IMR-90 (cell line): ENCODE measurements around the gene USP43. TPM values are rescaled to one million over a fixed set of nuclear protein-coding genes. Genes with fewer than 3 reads are reported as not detected.

Experiments used
- ATAC-seq: fragments of 200-7000 bp; cut with Tn5 transposase; 2 replicates; pipeline ENCODE4 v1.9.1; 2020; ENCODE audit warnings: low read depth, mild to moderate bottlenecking, moderate library complexity
- BruUV-seq: library from RNA; stranded (reverse); fragments of 400-500 nt; replicated peaks from 2 replicates; lab custom pipeline; 2021; lab: Mats Ljungman, UMichigan
- CTCF ChIA-PET: fragments of 300-600 bp; formaldehyde crosslinking; extraction: SDS; loops from one replicate; lab custom pipeline; 2021; ENCODE audit warnings: antibody characterized with exemption; lab: Yijun Ruan, JAX
- POLR2A ChIA-PET: fragments of 300-600 bp; sonication (Branson Sonifier 250); formaldehyde crosslinking; loops from one replicate; lab custom pipeline; 2022; ENCODE audit warnings: antibody characterized with exemption; ENCODE audit not compliant: unreplicated experiment; lab: Charles Lee
- DNase-seq: peaks from one replicate; pipeline ENCODE4 v3.0.0; 2013
- H2AFZ ChIP-seq: replicated peaks from 2 replicates; pipeline ENCODE3; 2013; ENCODE audit warnings: low read length, mild to moderate bottlenecking; ENCODE audit not compliant: poor library complexity
- H2AK5ac ChIP-seq: 2 replicates; pipeline ENCODE4 v1.6.1; 2013; ENCODE audit warnings: low read depth, low read length, inconsistent platforms
- H2AK9ac ChIP-seq: replicated peaks from 2 replicates; pipeline ENCODE3; 2013; ENCODE audit warnings: mild to moderate bottlenecking, low read depth, low read length, moderate library complexity; ENCODE audit not compliant: poor library complexity
- H2BK120ac ChIP-seq: 2 replicates; pipeline ENCODE4 v1.6.1; 2013; ENCODE audit warnings: low read depth, low read length, inconsistent platforms
- H2BK15ac ChIP-seq: 3 replicates; pipeline ENCODE4 v1.6.1; 2013; ENCODE audit warnings: low read depth, low read length, inconsistent platforms
- H2BK20ac ChIP-seq: 2 replicates; pipeline ENCODE4 v1.6.1; 2013; ENCODE audit warnings: low read depth, mild to moderate bottlenecking, inconsistent platforms, low read length, moderate library complexity
- H2BK5ac ChIP-seq: 2 replicates; pipeline ENCODE4 v1.6.1; 2013; ENCODE audit warnings: mild to moderate bottlenecking, low read depth, low read length, inconsistent platforms; ENCODE audit not compliant: poor library complexity, severe bottlenecking
- H3K14ac ChIP-seq: replicated peaks from 2 replicates; pipeline ENCODE4 v1.6.1; 2013; ENCODE audit warnings: low read depth, low read length, inconsistent platforms
- H3K18ac ChIP-seq: 2 replicates; pipeline ENCODE4 v1.6.1; 2013; ENCODE audit warnings: low read depth, low read length, control low read depth
- H3K23ac ChIP-seq: 2 replicates; pipeline ENCODE4 v1.6.1; 2013; ENCODE audit warnings: low read depth, low read length, inconsistent platforms
- H3K27ac ChIP-seq: 2 replicates; pipeline ENCODE4 v1.5.1; 2013; ENCODE audit warnings: mild to moderate bottlenecking, control low read depth, low read length; ENCODE audit not compliant: insufficient read depth
- H3K27me3 ChIP-seq: 2 replicates; pipeline ENCODE4 v1.6.1; 2013; ENCODE audit warnings: low read length; ENCODE audit not compliant: control insufficient read depth, insufficient read depth
- H3K36me3 ChIP-seq: 2 replicates; pipeline ENCODE4 v1.6.1; 2013; ENCODE audit warnings: low read length, mixed read lengths; ENCODE audit not compliant: control insufficient read depth, insufficient read depth
- H3K4ac ChIP-seq: 2 replicates; pipeline ENCODE4 v1.6.1; 2013; ENCODE audit warnings: low read depth, low read length, inconsistent platforms
- H3K4me1 ChIP-seq: 2 replicates; pipeline ENCODE4 v1.6.1; 2013; ENCODE audit warnings: low read length, mixed read lengths; ENCODE audit not compliant: control insufficient read depth, insufficient read depth
- H3K4me2 ChIP-seq: 2 replicates; pipeline ENCODE4 v1.6.1; 2013; ENCODE audit warnings: low read depth, mild to moderate bottlenecking, control low read depth, low read length, moderate library complexity
- H3K4me3 ChIP-seq: 2 replicates; pipeline ENCODE4 v1.5.1; 2013; ENCODE audit warnings: low read depth, mild to moderate bottlenecking, control low read depth, low read length, moderate library complexity; ENCODE audit not compliant: insufficient read depth
- H3K56ac ChIP-seq: 2 replicates; pipeline ENCODE4 v1.6.1; 2013; ENCODE audit warnings: low read length, inconsistent platforms; ENCODE audit not compliant: insufficient read depth; ENCODE audit errors: extremely low read depth
- H3K79me1 ChIP-seq, 2 experiments: 2 replicates each; pipeline ENCODE4 v1.6.1; 2013; ENCODE audit warnings: low read length in 2 of 2, inconsistent platforms in 1 of 2, low read depth in 1 of 2
- H3K9ac ChIP-seq: 2 replicates; pipeline ENCODE4 v1.6.1; 2013; ENCODE audit warnings: low read depth, low read length, control low read depth
- H3K9me1 ChIP-seq: 2 replicates; pipeline ENCODE4 v1.6.1; 2013; ENCODE audit warnings: low read length, inconsistent platforms; ENCODE audit not compliant: insufficient read depth
- H3K9me3 ChIP-seq: 2 replicates; pipeline ENCODE4 v1.6.1; 2013; ENCODE audit warnings: low read length; ENCODE audit not compliant: control insufficient read depth, insufficient read depth
- H4K20me1 ChIP-seq: 2 replicates; pipeline ENCODE4 v1.6.1; 2013; ENCODE audit warnings: low read length, inconsistent platforms; ENCODE audit not compliant: insufficient read depth
- H4K5ac ChIP-seq: 2 replicates; pipeline ENCODE4 v1.6.1; 2013; ENCODE audit warnings: mild to moderate bottlenecking, low read depth, low read length, control low read depth
- H4K8ac ChIP-seq, 2 experiments: 2 replicates each; pipeline ENCODE4 v1.6.1; 2013; ENCODE audit warnings: low read depth in 2 of 2, low read length in 2 of 2, control low read depth in 1 of 2, inconsistent platforms in 1 of 2
- H4K91ac ChIP-seq: 2 replicates; pipeline ENCODE4 v1.6.1; 2013; ENCODE audit warnings: low read depth, low read length, inconsistent platforms; ENCODE audit not compliant: insufficient read depth
- BHLHE40 ChIP-seq: fragments of 150-350 bp; IDR thresholded peaks from 2 replicates; pipeline ENCODE4 v1.6.1; 2016; ENCODE audit warnings: mild to moderate bottlenecking, low read depth, low read length
- CEBPB ChIP-seq: IDR thresholded peaks from 2 replicates; pipeline ENCODE4 v1.6.1; 2012; ENCODE audit warnings: low read depth, low read length, improper control_type of control experiment
- CHD1 ChIP-seq: IDR thresholded peaks from 2 replicates; pipeline ENCODE4 v1.6.1; 2012; ENCODE audit warnings: low read depth, low read length, improper control_type of control experiment
- FOS ChIP-seq: fragments of 150-350 bp; IDR thresholded peaks from 2 replicates; pipeline ENCODE4 v1.6.1; 2016; ENCODE audit warnings: low read depth, low read length
- MAFK ChIP-seq: IDR thresholded peaks from 2 replicates; pipeline ENCODE4 v1.6.1; 2012; ENCODE audit warnings: low read depth, low read length, improper control_type of control experiment
- MAZ ChIP-seq: IDR thresholded peaks from 2 replicates; pipeline ENCODE4 v1.6.1; 2012; ENCODE audit warnings: low read depth, mild to moderate bottlenecking, low read length, improper control_type of control experiment, moderate library complexity, borderline replicate concordance
- MXI1 ChIP-seq: IDR thresholded peaks from 2 replicates; pipeline ENCODE4 v1.6.1; 2012; ENCODE audit warnings: low read depth, mild to moderate bottlenecking, low read length, moderate library complexity, borderline replicate concordance
- NFE2L2 ChIP-seq: fragments of 150-350 bp; IDR thresholded peaks from 2 replicates; pipeline ENCODE4 v1.6.1; 2016; ENCODE audit warnings: low read depth, mild to moderate bottlenecking, low read length
- POLR2A ChIP-seq: IDR thresholded peaks from 2 replicates; pipeline ENCODE4 v1.6.1; 2012; ENCODE audit warnings: mild to moderate bottlenecking, low read depth, low read length
- RAD21 ChIP-seq: IDR thresholded peaks from 2 replicates; pipeline ENCODE4 v1.6.1; 2012; ENCODE audit warnings: low read length, improper control_type of control experiment
- RCOR1 ChIP-seq: IDR thresholded peaks from 2 replicates; pipeline ENCODE4 v1.6.1; 2012; ENCODE audit warnings: mild to moderate bottlenecking, low read length, improper control_type of control experiment; ENCODE audit not compliant: insufficient replicate concordance
- RFX5 ChIP-seq: IDR thresholded peaks from 2 replicates; pipeline ENCODE4 v1.8.0; 2012; ENCODE audit warnings: low read depth, mild to moderate bottlenecking, low read length, moderate library complexity
- SMC3 ChIP-seq: fragments of 150-350 bp; IDR thresholded peaks from 2 replicates; pipeline ENCODE4 v1.6.1; 2016; ENCODE audit warnings: low read depth, mild to moderate bottlenecking, antibody characterized with exemption, low read length, moderate library complexity
- WGBS, 2 experiments: methylation state at CpG; one replicate each; pipeline versions ENCODE4 v1.1.5 to v1.1.7; 2013; ENCODE audit warnings: missing lambda C conversion rate in 2 of 2; ENCODE audit not compliant: insufficient read length in 1 of 2; ENCODE audit errors: extremely low coverage in 2 of 2; 5-methylcytosine and 5-hydroxymethylcytosine counted together
- dilution Hi-C: fragments of 300-500 bp; cut with HindIII; formaldehyde crosslinking; loops from one replicate; pipeline ENCODE4 v1.14.3; 2018; ENCODE audit warnings: low sequenced_read_pairs; ENCODE audit not compliant: unreplicated experiment
- in situ Hi-C: fragments of 300-500 bp; cut with MboI; formaldehyde crosslinking; loops from 3 replicates; pipeline ENCODE4 v1.14.3; 2019; ENCODE audit warnings: low sequenced_read_pairs, inconsistent platforms, mixed read lengths
- intact Hi-C: fragments of 100-400 bp; cut with micrococcal nuclease; formaldehyde crosslinking; loops from 2 replicates; pipeline ENCODE4 v1.10.0; 2022
- polyA plus RNA-seq, 3 experiments: library from polyadenylated mRNA; depleted of rRNA; stranded (reverse); fragments of >200 nt; gene quantifications; 2 replicates each; pipeline ENCODE4 v1.2.3, GENCODE V29; 2012; ENCODE audit warnings: low replicate concordance in 1 of 3
- total RNA-seq: library from RNA; depleted of rRNA; stranded (reverse); fragments of >200 nt; gene quantifications from 2 replicates; pipeline ENCODE4 v1.2.3, GENCODE V29; 2012
- TF ChIP-seq, protein P1 (sequence below): conservative IDR thresholded peaks from 2 replicates; pipeline ENCODE4 v1.5.1; 2012; ENCODE audit warnings: mild to moderate bottlenecking, low read depth, low read length, improper control_type of control experiment
- TF ChIP-seq, protein P2 (sequence below): fragments of 150-350 bp; IDR thresholded peaks from 2 replicates; pipeline ENCODE4 v1.6.1; 2016; ENCODE audit warnings: low read depth, mild to moderate bottlenecking, low read length, moderate library complexity, borderline replicate concordance
- TF ChIP-seq, protein P3 (sequence below): fragments of 150-350 bp; IDR thresholded peaks from 2 replicates; pipeline ENCODE4 v1.6.1; 2017; ENCODE audit warnings: mild to moderate bottlenecking, antibody characterized with exemption, low read length, low read depth

USP43 gene
- total and polyA plus RNA-seq, 2 of the 4 experiments (the other 2 are of a cell fraction), result not detected

DNA sequence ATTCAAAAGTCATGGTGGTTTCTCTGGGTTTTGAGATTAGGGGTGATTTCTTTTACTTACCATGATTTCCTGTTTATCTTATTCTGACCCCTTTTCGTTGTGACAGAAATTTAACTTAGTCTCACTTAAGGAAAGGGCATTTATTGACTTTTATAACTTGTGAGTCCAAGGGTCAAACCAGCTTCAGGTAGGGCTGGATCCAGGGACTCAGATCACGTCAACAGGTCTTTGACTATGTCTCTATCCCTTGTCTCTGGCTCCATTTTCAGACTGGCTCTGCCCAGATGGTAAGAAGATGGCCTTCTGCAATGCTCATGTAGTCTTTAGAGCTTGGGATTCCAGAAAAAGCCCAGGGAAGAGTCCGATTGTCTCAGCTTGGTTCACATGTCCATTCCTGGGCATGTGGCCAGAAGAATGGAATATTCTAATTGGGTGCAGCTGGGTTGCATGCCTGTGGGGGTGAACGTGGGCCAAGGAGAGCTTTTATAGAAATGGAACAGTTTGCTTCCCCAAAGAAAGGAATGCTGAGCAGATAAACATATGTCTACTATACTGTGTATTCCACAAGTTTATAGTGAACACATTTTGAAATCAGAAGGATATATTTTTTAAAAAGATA, 13.4 kb downstream of the USP43 start:
- no peak overlapping the region for H4K8ac ChIP-seq
- H2AFZ ChIP-seq, result no peak overlapping the region
- no peak overlapping the region for H3K56ac ChIP-seq
- WGBS, 2 experiments, result no CpG with 5 or more reads among the region's 4 CpGs
- no peak overlapping the region for H3K23ac ChIP-seq
- no peak overlapping the region for H4K91ac ChIP-seq
- dilution Hi-C loops, result no loop called here
- no peak overlapping the region for H3K14ac ChIP-seq
- no peak overlapping the region for H2BK5ac ChIP-seq
- no peaks in the 10 kb centered on the region for H3K36me3 ChIP-seq
- ATAC-seq, result no peak
- H3K4me2 ChIP-seq, result no peak overlapping the region
- H2BK15ac ChIP-seq, result no peak overlapping the region
- no peak overlapping the region for H3K4ac ChIP-seq
- no peak overlapping the region for H2AK9ac ChIP-seq
- no peaks in the 10 kb centered on the region for H4K20me1 ChIP-seq
- H3K79me1 ChIP-seq, result no peaks in the 10 kb centered on the region
- H3K27me3 ChIP-seq, result no peaks in the 10 kb centered on the region
- H3K9ac ChIP-seq, result no peak overlapping the region
- H2AK5ac ChIP-seq, result no peak overlapping the region
- H4K5ac ChIP-seq, result no peak overlapping the region
- no TSS peak for BruUV-seq
- H3K4me3 ChIP-seq, result no peak overlapping the region
- no peak overlapping the region for H2BK20ac ChIP-seq
- in situ Hi-C loops, result no loop called here
- intact Hi-C loops, result no loop called here
- no peak overlapping the region for H3K18ac ChIP-seq
- TF ChIP-seq, protein P1, sequence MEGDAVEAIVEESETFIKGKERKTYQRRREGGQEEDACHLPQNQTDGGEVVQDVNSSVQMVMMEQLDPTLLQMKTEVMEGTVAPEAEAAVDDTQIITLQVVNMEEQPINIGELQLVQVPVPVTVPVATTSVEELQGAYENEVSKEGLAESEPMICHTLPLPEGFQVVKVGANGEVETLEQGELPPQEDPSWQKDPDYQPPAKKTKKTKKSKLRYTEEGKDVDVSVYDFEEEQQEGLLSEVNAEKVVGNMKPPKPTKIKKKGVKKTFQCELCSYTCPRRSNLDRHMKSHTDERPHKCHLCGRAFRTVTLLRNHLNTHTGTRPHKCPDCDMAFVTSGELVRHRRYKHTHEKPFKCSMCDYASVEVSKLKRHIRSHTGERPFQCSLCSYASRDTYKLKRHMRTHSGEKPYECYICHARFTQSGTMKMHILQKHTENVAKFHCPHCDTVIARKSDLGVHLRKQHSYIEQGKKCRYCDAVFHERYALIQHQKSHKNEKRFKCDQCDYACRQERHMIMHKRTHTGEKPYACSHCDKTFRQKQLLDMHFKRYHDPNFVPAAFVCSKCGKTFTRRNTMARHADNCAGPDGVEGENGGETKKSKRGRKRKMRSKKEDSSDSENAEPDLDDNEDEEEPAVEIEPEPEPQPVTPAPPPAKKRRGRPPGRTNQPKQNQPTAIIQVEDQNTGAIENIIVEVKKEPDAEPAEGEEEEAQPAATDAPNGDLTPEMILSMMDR, result no peak
- no peak for TF ChIP-seq SMC3
- no peak for TF ChIP-seq MAFK
- no peak for TF ChIP-seq POLR2A
- no peak for TF ChIP-seq MAZ
- no peak for TF ChIP-seq RFX5
- TF ChIP-seq BHLHE40, result no peak
- no peak for TF ChIP-seq FOS
- TF ChIP-seq CHD1, result no peak
- TF ChIP-seq, protein P2, sequence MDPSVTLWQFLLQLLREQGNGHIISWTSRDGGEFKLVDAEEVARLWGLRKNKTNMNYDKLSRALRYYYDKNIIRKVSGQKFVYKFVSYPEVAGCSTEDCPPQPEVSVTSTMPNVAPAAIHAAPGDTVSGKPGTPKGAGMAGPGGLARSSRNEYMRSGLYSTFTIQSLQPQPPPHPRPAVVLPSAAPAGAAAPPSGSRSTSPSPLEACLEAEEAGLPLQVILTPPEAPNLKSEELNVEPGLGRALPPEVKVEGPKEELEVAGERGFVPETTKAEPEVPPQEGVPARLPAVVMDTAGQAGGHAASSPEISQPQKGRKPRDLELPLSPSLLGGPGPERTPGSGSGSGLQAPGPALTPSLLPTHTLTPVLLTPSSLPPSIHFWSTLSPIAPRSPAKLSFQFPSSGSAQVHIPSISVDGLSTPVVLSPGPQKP, result no peak
- TF ChIP-seq RCOR1, result no peak
- no peak for TF ChIP-seq MXI1
- TF ChIP-seq CEBPB, result no peak
- no peak for TF ChIP-seq RAD21
- no peak for TF ChIP-seq NFE2L2
- TF ChIP-seq, protein P3, sequence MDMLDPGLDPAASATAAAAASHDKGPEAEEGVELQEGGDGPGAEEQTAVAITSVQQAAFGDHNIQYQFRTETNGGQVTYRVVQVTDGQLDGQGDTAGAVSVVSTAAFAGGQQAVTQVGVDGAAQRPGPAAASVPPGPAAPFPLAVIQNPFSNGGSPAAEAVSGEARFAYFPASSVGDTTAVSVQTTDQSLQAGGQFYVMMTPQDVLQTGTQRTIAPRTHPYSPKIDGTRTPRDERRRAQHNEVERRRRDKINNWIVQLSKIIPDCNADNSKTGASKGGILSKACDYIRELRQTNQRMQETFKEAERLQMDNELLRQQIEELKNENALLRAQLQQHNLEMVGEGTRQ, result no peak
- H3K9me3 ChIP-seq, result peaks cover 8% of the 10 kb centered on the region
- ChIA-PET CTCF (no interaction called here), POLR2A (no interaction called here)
- H3K27ac ChIP-seq, result no peak overlapping the region
- no peaks in the 10 kb centered on the region for H3K4me1 ChIP-seq
- no peaks in the 10 kb centered on the region for H3K9me1 ChIP-seq
- H2BK120ac ChIP-seq, result no peak overlapping the region
- no peak for DNase-seq
